Measurements from ENCODE around the gene ZC3H10. TPM values are rescaled to one million over a fixed set of nuclear protein-coding genes. Genes with fewer than 3 reads are reported as not detected.

The ZC3H10 gene
- total and polyA plus RNA-seq, 2 donors (not counting 3 experiments of a cell fraction or from before 2014, with no cell fraction given): 2.6 to 10.1 TPM

DNA sequence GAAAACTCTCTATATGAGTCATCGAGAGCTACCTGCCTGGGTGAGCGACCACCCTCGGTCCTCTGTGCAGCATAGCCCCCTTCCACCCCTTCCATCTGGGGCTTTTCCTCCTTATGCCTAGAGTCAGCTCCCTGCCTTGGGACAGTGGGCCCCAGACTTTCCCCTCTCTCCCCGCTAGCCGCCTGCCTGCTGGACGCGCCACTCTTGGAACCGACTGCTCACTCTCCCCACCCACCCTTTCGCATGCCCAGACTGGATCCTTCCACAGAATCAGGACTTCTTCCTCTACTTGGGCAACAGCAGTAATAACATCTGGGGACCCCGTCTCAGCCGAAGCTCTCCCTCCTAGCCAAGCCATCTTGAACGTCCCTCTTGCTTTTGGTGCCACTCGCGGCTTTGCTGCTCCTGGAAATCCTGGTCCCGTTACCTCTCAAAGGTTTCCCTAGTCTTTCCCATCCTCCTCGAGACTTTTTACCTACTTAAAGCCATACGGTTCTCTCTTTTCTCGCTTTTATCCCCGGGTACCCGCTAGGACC is 10.7 kb downstream of the ZC3H10 start:
- Histone ChIP-seq H3K27me3 (ENCODE audit: control insufficient read depth in 2 of 2, insufficient read depth in 2 of 2, low read length in 2 of 2) (no peaks in the 10 kb centered on the region), H3K79me2 (ENCODE audit: control insufficient read depth, insufficient read depth, low read length) (peaks cover 19% of the 10 kb centered on the region), H3K36me3 (ENCODE audit: control insufficient read depth in 2 of 2, extremely low read depth in 1 of 2, insufficient read depth in 2 of 2, low read length in 2 of 2) (peaks cover 9 to 28% of the 10 kb centered on the region in 2 experiments), H3K4me3 (replicated peaks in 1 of 3; ENCODE audit: insufficient read depth in 1 of 3, low read depth in 1 of 3, low read length in 3 of 3) (peak overlapping the region; percentile 63 to 75 (median 68)), H3K9me1 (replicated peaks; ENCODE audit: control insufficient read depth, extremely low read depth, insufficient read depth, low read length) (no peaks in the 10 kb centered on the region), H3K4me1 (ENCODE audit: control insufficient read depth, extremely low read depth, insufficient read depth, low read length) (peaks cover 28% of the 10 kb centered on the region), H4K20me1 (replicated peaks; ENCODE audit: control insufficient read depth, extremely low read depth, insufficient read depth, low read length) (no peaks in the 10 kb centered on the region), H2AFZ (ENCODE audit: low read depth, low read length) (peak overlapping the region; percentile 16), H3K27ac (ENCODE audit: insufficient read depth, low read depth, low read length) (peak overlapping the region; percentile 23), H3K9ac (replicated peaks; ENCODE audit: extremely low read depth, insufficient read depth, low read length) (peak overlapping the region; percentile 66), H3K9me3 (replicated peaks; ENCODE audit: control insufficient read depth, insufficient read depth, low read length) (no peaks in the 10 kb centered on the region), H3K4me2 (ENCODE audit: insufficient read depth, low read length) (peak overlapping the region; percentile 54)
- ChIA-PET CTCF (interaction anchor here (0.9 to 3.1 kb wide), 14 partner anchors 8 to 390 kb away, joined by 3 to 40 read pairs (median 6); partner anchors contain the start of genes MYL6, MYL6B, RNF41 and SMARCC2), POLR2A (interaction anchor here (0.6 to 2.6 kb wide), 9 partner anchors 10 to 206 kb away, joined by 3 to 38 read pairs (median 6); partner anchors contain the start of genes MYL6, PA2G4, RNF41 and ZC3H10)
- intact Hi-C loops (cut with micrococcal nuclease) (loop anchor here (1.0 kb wide), 1 partner anchor 24 kb away; the partner anchor contains the start of gene MYL6B), dilution Hi-C loops (cut with MboI; ENCODE audit: extremely low pct_ligation_motif_present, low sequenced_read_pairs) (no loop called here)
- BruUV-seq (replicated peaks): no TSS peak
- peak; percentile 67 for FAIRE-seq
- DNase-seq (ENCODE audit: low read depth, low spot score): peak; percentile 44
- no peak for TF ChIP-seq MYC (IDR thresholded peaks at IDR 0.05; ENCODE audit: low read depth, low read length)
- TF ChIP-seq FOS (IDR thresholded peaks at IDR 0.05; ENCODE audit: borderline replicate concordance, insufficient read depth, low read length): no peak
- no peak for TF ChIP-seq POLR2AphosphoS5 (IDR thresholded peaks at IDR 0.05; ENCODE audit: insufficient read depth, low read depth, low read length)
- no peak for TF ChIP-seq JUN (IDR thresholded peaks at IDR 0.05; ENCODE audit: borderline replicate concordance, insufficient read depth, insufficient read length, low read depth)

DNA sequence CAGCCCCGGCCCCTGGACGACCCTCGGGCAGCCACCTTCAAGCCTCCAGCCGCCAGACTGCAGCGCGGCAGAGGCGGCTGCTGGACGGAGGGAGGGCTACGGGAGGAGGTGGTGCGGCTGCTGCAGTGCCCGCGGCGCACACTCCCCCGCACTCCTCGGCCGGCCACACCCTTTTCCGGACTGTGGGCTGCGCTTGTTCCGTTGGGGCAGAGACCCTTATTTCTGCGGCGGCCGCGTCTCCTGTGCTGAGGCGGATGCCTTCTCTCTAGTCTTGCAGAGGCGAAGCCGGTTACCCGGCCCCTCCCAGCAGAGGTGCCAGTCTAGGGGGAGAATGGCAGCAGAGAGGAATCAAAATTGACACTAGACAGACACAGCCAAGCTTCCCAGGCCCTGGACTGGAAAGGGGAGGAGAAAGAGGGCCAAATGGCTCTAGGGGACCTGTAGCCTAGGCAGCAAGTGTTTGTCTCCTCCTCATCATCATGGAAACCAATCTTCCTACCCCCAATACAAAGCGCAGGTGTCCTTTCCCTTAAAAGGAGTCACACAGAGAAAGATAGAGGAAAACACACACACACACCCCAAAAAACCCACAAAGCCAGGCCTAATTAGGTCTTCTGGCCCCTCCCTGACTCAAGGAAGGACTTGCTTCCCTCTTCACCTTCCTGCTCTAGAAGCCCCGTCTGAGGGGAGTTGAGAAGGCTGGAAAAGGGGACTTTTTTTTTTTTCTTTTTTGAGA is 11.3 kb downstream of the ZC3H10 start:
- POLR2A ChIA-PET: interaction anchor here (0.6 to 2.3 kb wide), 2 partner anchors 29 to 206 kb away, joined by 3 to 38 read pairs; partner anchors contain the start of gene MYL6

More for the DNA sequence above, 11.3 kb downstream of the ZC3H10 start:
- Histone ChIP-seq H3K36me3 (ENCODE audit: control insufficient read depth in 2 of 2, extremely low read depth in 1 of 2, insufficient read depth in 2 of 2, low read length in 2 of 2) (peaks cover 9 to 33% of the 10 kb centered on the region in 2 experiments), H3K4me2 (ENCODE audit: insufficient read depth, low read length) (peak overlapping the region; percentile 54), H3K9me1 (replicated peaks; ENCODE audit: control insufficient read depth, extremely low read depth, insufficient read depth, low read length) (no peaks in the 10 kb centered on the region), H3K9ac (replicated peaks; ENCODE audit: extremely low read depth, insufficient read depth, low read length) (peak overlapping the region; percentile 66), H3K9me3 (replicated peaks; ENCODE audit: control insufficient read depth, insufficient read depth, low read length) (no peaks in the 10 kb centered on the region), H3K4me1 (ENCODE audit: control insufficient read depth, extremely low read depth, insufficient read depth, low read length) (peaks cover 28% of the 10 kb centered on the region), H2AFZ (ENCODE audit: low read depth, low read length) (peak overlapping the region; percentile 16), H4K20me1 (replicated peaks; ENCODE audit: control insufficient read depth, extremely low read depth, insufficient read depth, low read length) (no peaks in the 10 kb centered on the region), H3K27me3 (ENCODE audit: control insufficient read depth in 2 of 2, insufficient read depth in 2 of 2, low read length in 2 of 2) (no peaks in the 10 kb centered on the region), H3K4me3 (replicated peaks in 1 of 3; ENCODE audit: insufficient read depth in 1 of 3, low read depth in 1 of 3, low read length in 3 of 3) (peak overlapping the region; percentile 63 to 75 (median 68)), H3K79me2 (ENCODE audit: control insufficient read depth, insufficient read depth, low read length) (peaks cover 19% of the 10 kb centered on the region), H3K27ac (ENCODE audit: insufficient read depth, low read depth, low read length) (no peak overlapping the region)
- no TSS peak for BruUV-seq (replicated peaks)
- FAIRE-seq (peak; percentile 73), DNase-seq (ENCODE audit: low read depth, low spot score) (peak; percentile 51)
- dilution Hi-C loops (cut with MboI; ENCODE audit: extremely low pct_ligation_motif_present, low sequenced_read_pairs): no loop called here
- TF ChIP-seq POLR2A (IDR thresholded peaks at IDR 0.05; ENCODE audit: low read depth, low read length) (peak; percentile 32), EZH2 (IDR thresholded peaks at IDR 0.05; ENCODE audit: borderline replicate concordance, low read depth, low read length, severe bottlenecking) (no peak), POLR2AphosphoS5 (IDR thresholded peaks at IDR 0.05; ENCODE audit: insufficient read depth, low read depth, low read length) (peak; percentile 70)
- TF ChIP-seq, protein P1, sequence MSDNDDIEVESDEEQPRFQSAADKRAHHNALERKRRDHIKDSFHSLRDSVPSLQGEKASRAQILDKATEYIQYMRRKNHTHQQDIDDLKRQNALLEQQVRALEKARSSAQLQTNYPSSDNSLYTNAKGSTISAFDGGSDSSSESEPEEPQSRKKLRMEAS (IDR thresholded peaks at IDR 0.05; ENCODE audit: insufficient read depth, insufficient read length): no peak
- intact Hi-C loops (cut with micrococcal nuclease): no loop called here
- CTCF ChIA-PET: interaction anchor here (1.0 to 3.1 kb wide), 2 partner anchors 11 to 60 kb away, joined by 4 to 31 read pairs; partner anchors contain the start of gene ZC3H10

Measured in endothelial cell of umbilical vein (primary cell).